Skin epidermis (tissue), 12 donors: ENCODE data around the gene PCCA.
A peak's percentile ranks its signal among the peaks of the same experiment; 100 is the strongest.
"Not testable (repeated sequence)": the region's sequence is repeated elsewhere in the genome, so short reads cannot be mapped to it uniquely, and the experiment has no call there.

Experiments
- H3K27ac ChIP-seq, 21 experiments: fragments of 200-600 bp; sonication (generic) in 11 of 21; one replicate each; pipeline ENCODE4 v1.5.0; 2020; ENCODE audit warnings: mild to moderate bottlenecking in 3 of 21, inconsistent platforms in 2 of 21, moderate library complexity in 2 of 21
- H3K4me3 ChIP-seq, 7 experiments: fragments of 200-600 bp; sonication (generic) in 2 of 7; one replicate each; pipeline ENCODE4 v1.5.0; 2020; ENCODE audit warnings: inconsistent platforms in 2 of 7, mild to moderate bottlenecking in 2 of 7, moderate library complexity in 1 of 7

The PCCA gene

GRCh38 chr13:100282306-100282705 lies 193.4 kb downstream of the PCCA start:
- not testable (repeated sequence) for H3K27ac ChIP-seq, H3K4me3 ChIP-seq

- H3K4me3 ChIP-seq: no peak overlapping the region
- H3K27ac ChIP-seq: no peak overlapping the region
Observed at GRCh38 chr13:100290165-100290801, 201.4 kb downstream of the PCCA start.

- H3K27ac ChIP-seq: peak overlapping the region in 1 of 21 experiments; percentile 12
Observed at GRCh38 chr13:100291624-100292023, 202.7 kb downstream of the PCCA start.

GRCh38 chr13:100297413-100297812 lies 208.5 kb downstream of the PCCA start:
- no peak overlapping the region for H3K27ac ChIP-seq
- H3K4me3 ChIP-seq: no peak overlapping the region

More at GRCh38 chr13:100291624-100292023, 202.7 kb downstream of the PCCA start:
- H3K4me3 ChIP-seq: no peak overlapping the region

GRCh38 chr13:100298116-100298681 lies 209.3 kb downstream of the PCCA start:
- Histone ChIP-seq H3K4me3 (no peak overlapping the region), H3K27ac (no peak overlapping the region)

- Histone ChIP-seq H3K4me3 (no peak overlapping the region), H3K27ac (no peak overlapping the region)
Observed at GRCh38 chr13:100298691-100299090, 209.8 kb downstream of the PCCA start.

GRCh38 chr13:100300243-100300642 lies 211.3 kb downstream of the PCCA start:
- Histone ChIP-seq H3K27ac (no peak overlapping the region), H3K4me3 (no peak overlapping the region)

- Histone ChIP-seq H3K4me3 (no peak overlapping the region), H3K27ac (no peak overlapping the region)
Observed at GRCh38 chr13:100300708-100301107, 211.8 kb downstream of the PCCA start.

- H3K4me3 ChIP-seq: no peak overlapping the region
Observed at GRCh38 chr13:100301418-100301817, 212.5 kb downstream of the PCCA start.

GRCh38 chr13:100302391-100302790 lies 213.5 kb downstream of the PCCA start:
- no peak overlapping the region for H3K4me3 ChIP-seq
- no peak overlapping the region for H3K27ac ChIP-seq

More at GRCh38 chr13:100301418-100301817, 212.5 kb downstream of the PCCA start:
- no peak overlapping the region for H3K27ac ChIP-seq

GRCh38 chr13:100304229-100304628 lies 215.3 kb downstream of the PCCA start:
- no peak overlapping the region for H3K4me3 ChIP-seq
- no peak overlapping the region for H3K27ac ChIP-seq

- no peak overlapping the region for H3K4me3 ChIP-seq
- H3K27ac ChIP-seq: no peak overlapping the region
Observed at GRCh38 chr13:100305398-100305797, 216.5 kb downstream of the PCCA start.

- no peak overlapping the region for H3K4me3 ChIP-seq
- no peak overlapping the region for H3K27ac ChIP-seq
Observed at GRCh38 chr13:100306030-100306429, 217.1 kb downstream of the PCCA start.

- H3K4me3 ChIP-seq: no peak overlapping the region
- H3K27ac ChIP-seq: no peak overlapping the region
Observed at GRCh38 chr13:100306434-100306999, 217.6 kb downstream of the PCCA start.

GRCh38 chr13:100314132-100314910 lies 225.4 kb downstream of the PCCA start:
- H3K27ac ChIP-seq: no peak overlapping the region
- no peak overlapping the region for H3K4me3 ChIP-seq

- H3K4me3 ChIP-seq: no peak overlapping the region
- H3K27ac ChIP-seq: no peak overlapping the region
Observed at GRCh38 chr13:100315522-100315921, 226.6 kb downstream of the PCCA start.

GRCh38 chr13:100318473-100318872 lies 229.6 kb downstream of the PCCA start:
- not testable (repeated sequence) for H3K27ac ChIP-seq, H3K4me3 ChIP-seq

- Histone ChIP-seq H3K27ac (no peak overlapping the region), H3K4me3 (no peak overlapping the region)
Observed at GRCh38 chr13:100323937-100324336, 235.0 kb downstream of the PCCA start.

GRCh38 chr13:100330662-100331061 lies 241.8 kb downstream of the PCCA start:
- Histone ChIP-seq H3K4me3 (no peak overlapping the region), H3K27ac (no peak overlapping the region)

GRCh38 chr13:100333141-100333540 lies 244.2 kb downstream of the PCCA start:
- H3K4me3 ChIP-seq: no peak overlapping the region
- no peak overlapping the region for H3K27ac ChIP-seq

GRCh38 chr13:100334214-100334613 lies 245.3 kb downstream of the PCCA start:
- Histone ChIP-seq H3K27ac (no peak overlapping the region), H3K4me3 (no peak overlapping the region)
